OCI-LY3 (cell line): Measurements from ENCODE around the gene OR5P2.

ENCODE experiments used
- CTCF ChIP-seq: fragments of 200-600, 300-600 bp; sonication (generic); IDR thresholded peaks from 2 replicates; pipeline ENCODE4 v1.5.1; 2014; ENCODE audit warnings: antibody characterized with exemption, low read length, low read depth
- EZH2phosphoT487 ChIP-seq: fragments of 200-600 bp; shearing (Covaris generic); IDR thresholded peaks from 2 replicates; pipeline ENCODE4 v1.6.1; 2018; ENCODE audit warnings: antibody characterized with exemption, mixed run types, low read depth

DNA sequence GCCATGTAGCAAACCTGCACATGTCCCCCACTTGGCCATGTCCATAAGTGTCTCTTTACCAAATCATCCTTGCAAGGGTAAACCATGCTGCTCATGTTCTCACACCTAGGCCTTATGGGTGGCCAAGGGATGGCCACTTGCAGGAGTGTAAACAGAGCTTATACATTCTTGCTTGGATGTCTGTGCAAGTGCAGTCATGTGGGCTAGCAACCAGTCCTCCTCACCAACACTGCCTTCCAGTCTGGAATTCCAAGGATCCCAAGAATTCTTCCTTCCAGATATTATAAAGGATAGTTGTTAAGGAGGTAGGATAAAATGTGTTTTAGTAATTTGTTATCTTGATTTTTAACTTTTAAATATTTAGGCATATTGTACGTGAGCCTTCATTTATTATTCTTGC, 47.8 kb upstream of the OR5P2 start:
- TF ChIP-seq CTCF (no peak), EZH2phosphoT487 (no peak)
